Right lobe of liver (tissue), 4 donors: ENCODE measurements around the gene SIMC1.

ENCODE experiments used
- CTCF ChIP-seq, 4 donors: fragments of 200-600 bp in 3 of 4; fragments of 450-650 bp in 1 of 4; IDR thresholded peaks; one replicate each; pipeline versions ENCODE4 v1.5.1 to v1.8.0; 2016 to 2022; ENCODE audit warnings: antibody characterized with exemption in 4 of 4, mild to moderate bottlenecking in 2 of 4
- POLR2A ChIP-seq: fragments of 450-650 bp; IDR thresholded peaks from one replicate; pipeline ENCODE4 v1.6.1; 2017; ENCODE audit warnings: antibody characterized with exemption, mild to moderate bottlenecking
- donor health status: DM: no; HTN: no; CAD: no.
- donor health status: DM: no; HTN: no; CAD: no.
- donor health status: DM: no; HTN: yes; CAD: no.

- no peak for TF ChIP-seq CTCF (IDR thresholded peaks at IDR 0.05)
- no peak for TF ChIP-seq POLR2A
Observed at GRCh38 chr5:176337913-176338312, 99.7 kb downstream of the SIMC1 start.
